Right kidney (tissue), 1 donor: ENCODE data around the gene DNAJC24.

Source experiments
- DNase-seq: peaks from one replicate; pipeline ENCODE4 v3.0.0-alpha.2; 2016

The DNAJC24 gene

DNA sequence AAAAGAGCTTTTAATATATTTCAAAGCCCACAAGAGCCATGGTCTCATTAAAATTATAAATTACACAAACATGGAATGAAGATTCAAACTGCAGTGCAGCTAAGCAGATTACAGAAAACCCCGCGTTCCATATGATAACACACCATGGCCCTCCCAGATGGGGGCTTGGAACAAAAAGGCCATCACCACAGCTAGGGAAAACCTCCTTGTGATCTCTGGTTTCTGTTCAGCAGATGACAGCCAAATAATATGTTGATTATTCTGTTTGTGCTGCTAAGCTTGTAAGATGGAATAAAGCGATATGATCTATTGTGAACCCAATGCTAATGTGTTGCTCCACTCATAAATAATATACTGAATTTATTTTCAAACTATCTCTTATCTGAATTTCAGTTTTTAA is 111.3 kb downstream of the DNAJC24 start:
- no peak for DNase-seq
